Urothelium cell line (cell line): ENCODE results near the gene HOXB4.
"Not testable (repeated sequence)": the region's sequence is repeated elsewhere in the genome, so short reads cannot be mapped to it uniquely, and the experiment has no call there.

Source experiments
- DNase-seq: peaks from one replicate; pipeline ENCODE4 v3.0.0; 2011; ENCODE audit warnings: low spot score, mixed read lengths
- FAIRE-seq: peaks from 2 replicates; lab custom pipeline; 2011; peaks lifted over from hg19 to GRCh38; lab: Jason Lieb, UNC

Gene HOXB4

DNA sequence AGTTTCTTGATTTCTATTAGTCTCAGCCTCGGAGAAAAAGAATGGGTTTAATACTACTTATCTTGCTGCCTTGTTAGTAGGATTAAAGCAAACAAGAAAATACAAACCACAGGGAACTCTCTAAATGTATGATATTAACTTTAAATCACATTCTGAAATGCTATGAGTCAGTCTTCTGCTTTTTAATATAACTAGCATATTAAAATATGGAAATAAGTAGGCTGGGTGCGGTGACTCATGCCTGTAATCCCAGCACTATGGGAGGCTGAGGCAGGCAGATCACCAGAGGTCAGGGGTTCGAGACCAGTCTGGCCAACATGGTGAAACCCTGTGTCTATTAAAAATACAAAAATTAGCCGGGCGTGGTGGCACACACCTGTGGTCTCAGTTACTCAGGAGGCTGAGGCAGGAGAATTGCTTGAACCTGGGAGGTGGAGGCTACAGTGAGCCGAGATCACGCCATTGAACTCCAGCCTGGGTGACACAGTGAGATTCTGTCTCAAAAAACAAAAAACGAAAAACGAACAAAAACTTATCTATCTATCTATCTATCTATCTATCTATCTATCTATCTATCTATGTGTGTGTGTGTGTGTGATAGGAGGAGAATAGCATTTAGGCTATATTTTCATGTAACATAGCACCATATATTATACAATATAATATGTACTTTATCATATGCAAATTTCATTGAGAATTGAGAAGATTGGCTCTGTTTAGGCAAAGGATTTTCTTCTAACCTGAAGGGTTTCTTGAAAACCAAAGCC, 42.2 kb downstream of the HOXB4 start:
- not testable (repeated sequence) for FAIRE-seq

DNA sequence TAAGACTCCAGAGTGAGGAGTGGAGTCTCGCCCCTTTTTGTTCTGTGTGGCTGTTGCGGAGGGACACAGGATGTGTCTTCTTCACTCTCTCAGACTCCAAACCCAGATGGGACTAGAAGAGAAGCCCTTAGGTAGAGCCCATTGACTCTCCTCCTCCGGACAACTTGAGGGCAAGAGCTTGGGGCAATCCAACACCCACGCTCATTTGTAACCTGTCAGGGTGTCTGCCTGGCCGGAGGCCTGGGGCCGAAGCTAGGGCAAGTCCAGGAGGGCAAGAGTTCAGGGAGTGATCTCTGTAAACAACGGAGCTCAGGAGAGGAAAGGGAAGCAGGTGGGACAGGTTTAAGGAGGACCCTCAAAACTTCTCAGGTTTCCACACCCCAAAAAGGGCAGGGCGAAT, 45.9 kb downstream of the HOXB4 start:
- FAIRE-seq: no peak
- no peak for DNase-seq

More for the DNA sequence above, 42.2 kb downstream of the HOXB4 start:
- DNase-seq: not testable (repeated sequence)

DNA sequence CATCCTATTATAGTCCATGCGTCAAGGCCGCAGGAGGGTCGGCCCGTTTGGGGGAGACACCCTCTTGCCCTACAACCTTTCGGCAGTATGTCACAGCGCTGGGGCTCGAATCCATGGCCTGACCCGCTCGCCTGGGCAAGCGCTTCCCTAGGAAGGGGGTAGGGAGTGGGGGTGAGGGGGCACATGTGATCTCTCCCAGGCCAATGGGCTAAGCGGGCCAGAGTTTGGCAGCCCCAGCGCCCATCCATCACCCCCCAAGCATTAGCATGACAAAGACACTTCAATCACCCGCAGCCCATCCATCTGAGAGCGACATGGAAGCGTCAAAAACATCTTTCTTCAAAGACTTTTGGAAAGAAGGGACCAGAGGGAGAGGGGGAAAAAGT, 47.3 kb downstream of the HOXB4 start, which contains the start of gene HOXB1:
Gene HOXB1 (minus strand): TSS at position 125 of the 386 bp plus-strand sequence. CDS start 107 bp downstream, at position 18.
- DNase-seq (no peak), FAIRE-seq (no peak)

DNA sequence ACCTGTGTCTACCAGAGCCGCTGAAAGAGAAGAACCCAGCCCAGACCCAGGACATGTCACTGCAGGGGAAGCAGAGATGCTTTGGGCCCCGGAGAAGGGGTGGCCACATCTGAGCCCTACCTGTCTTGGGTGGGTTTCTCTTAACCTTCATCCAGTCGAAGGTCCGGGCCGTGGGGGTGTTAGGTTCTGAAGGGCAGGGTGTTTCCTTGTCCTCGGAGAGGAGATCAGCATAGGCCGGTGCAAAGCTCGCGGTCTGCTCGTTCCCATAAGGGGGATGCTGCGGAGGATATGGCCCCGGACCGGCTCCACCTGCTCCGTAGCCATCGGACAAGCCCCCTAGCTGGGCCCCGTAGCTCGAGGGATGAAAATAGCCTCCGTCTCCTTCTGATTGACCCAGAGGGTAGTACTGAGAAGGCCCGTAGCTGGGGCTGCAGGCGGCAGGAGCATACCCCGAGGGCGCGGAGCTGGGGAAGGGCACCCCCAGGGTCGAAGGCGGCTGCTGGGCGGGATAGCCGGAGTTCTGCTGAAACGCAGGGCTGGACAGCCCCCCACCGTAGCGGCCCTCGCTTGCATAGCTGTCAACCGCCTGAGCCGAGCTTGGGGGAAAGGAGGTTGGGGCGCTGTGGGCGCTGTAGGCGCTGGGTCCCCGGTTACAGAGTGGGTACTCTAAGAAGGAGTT, 47.8 kb downstream of the HOXB4 start:
- no peak for DNase-seq
- no peak for FAIRE-seq

DNA sequence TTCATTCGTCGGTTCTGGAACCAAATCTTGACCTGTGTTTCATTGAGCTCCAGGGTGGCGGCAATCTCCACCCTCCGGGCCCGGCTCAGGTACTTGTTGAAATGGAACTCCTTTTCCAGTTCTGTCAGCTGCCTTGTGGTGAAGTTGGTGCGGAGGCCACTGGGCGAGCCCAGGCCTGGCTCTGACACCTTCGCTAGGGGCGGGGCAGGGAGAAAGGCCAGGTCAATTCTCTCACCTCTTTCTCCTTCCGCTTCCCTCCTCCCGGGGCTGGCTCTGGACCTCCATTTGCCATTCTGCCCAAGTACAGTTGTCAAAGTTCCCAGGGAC, 48.5 kb downstream of the HOXB4 start:
- no peak for DNase-seq

DNA sequence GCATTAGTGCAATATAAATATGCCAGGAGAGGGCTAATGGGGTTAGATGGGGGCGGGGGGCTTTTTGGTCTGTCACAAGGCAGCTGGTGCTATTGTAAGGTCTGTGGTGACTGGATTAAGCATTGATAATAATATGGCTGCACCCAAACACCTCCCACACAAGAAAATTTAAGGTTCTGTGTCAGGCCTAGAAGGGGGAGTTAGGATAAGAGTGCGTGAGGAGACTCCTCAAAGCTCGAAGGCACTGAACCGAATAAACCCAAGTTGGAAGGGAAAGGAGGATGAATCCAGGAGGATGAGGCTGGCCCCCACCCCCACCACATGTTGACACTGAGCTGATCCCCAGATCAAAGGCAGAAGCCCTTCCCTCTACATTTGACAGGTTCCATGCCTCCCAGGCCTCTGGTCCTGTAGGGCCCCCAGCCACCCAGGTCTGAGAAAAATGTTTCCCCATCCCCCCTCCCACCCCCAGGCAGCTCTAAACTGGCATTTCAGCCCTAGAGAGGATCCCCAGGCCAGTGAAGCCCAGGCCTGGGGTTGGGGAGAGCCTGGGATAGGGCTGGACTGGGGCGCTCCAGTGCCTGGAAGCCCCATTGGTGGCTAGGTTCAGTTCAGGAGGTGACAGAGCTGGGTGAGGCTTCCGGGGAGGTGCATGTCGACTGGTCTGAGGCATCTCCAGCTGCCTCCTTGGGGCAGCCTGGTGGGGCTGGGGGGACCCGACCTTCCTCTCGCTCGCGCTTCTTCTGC, 49.0 kb downstream of the HOXB4 start:
- FAIRE-seq: no peak

More for the DNA sequence above, 48.5 kb downstream of the HOXB4 start:
- no peak for FAIRE-seq

DNA sequence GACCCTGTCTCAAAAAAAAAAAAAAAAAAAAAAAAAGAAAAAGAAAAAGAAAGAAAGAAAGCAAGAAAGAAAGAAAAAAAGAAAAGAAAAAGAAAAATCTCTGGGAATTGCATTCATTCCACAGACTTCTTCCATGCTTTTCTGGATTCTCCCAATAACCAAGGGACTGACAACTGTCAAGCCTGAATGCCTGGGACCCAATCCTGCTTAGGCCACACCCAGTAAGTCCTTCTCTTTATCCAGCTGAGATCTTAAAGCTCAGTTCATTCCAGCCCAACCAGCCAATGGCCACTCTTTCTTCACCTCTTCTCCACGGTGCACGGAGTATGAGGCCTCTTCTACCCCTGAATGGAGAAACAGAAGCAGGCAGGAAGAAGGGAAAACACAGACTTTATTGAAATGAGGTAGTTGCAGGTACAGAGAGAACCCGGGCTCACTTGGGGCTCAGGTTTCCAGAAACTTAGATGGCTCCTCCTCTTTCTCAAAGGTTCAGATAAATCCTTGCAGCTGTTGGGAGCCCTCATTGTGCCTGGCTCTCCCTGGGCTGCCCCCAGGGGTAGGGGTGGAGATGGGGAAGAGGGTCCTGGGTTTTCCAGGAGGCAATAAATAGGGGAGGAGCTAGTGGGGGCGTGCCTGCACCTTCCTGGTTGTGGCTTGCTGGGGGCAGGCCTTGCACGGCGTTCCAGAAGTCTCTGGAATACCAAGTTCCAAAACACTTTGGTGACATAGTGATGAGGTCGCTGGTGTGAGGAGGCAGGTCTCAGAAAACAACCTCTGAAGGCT, 49.8 kb downstream of the HOXB4 start:
- DNase-seq (no peak), FAIRE-seq (no peak)

More for the DNA sequence above, 49.0 kb downstream of the HOXB4 start:
- no peak for DNase-seq

DNA sequence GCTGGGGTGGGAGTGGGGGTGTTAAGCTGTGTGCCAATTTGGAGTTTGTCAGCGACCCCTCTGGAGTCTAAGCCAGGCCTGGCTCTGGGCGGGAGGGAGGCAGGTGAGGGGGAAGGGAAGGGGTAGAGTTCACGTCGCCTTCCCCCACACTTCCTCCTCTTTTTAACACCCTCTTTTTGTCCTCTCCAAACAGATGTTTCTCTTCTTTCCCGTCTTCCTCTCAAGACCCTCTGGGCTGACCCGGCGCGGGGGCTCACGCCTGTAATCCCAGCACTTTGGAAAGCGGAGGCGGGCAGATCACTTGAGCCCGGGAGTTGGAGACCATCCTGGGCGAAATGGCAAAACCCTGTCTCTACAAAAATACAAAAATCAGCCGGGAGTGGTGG, 50.6 kb downstream of the HOXB4 start:
- FAIRE-seq (no peak), DNase-seq (no peak)

DNA sequence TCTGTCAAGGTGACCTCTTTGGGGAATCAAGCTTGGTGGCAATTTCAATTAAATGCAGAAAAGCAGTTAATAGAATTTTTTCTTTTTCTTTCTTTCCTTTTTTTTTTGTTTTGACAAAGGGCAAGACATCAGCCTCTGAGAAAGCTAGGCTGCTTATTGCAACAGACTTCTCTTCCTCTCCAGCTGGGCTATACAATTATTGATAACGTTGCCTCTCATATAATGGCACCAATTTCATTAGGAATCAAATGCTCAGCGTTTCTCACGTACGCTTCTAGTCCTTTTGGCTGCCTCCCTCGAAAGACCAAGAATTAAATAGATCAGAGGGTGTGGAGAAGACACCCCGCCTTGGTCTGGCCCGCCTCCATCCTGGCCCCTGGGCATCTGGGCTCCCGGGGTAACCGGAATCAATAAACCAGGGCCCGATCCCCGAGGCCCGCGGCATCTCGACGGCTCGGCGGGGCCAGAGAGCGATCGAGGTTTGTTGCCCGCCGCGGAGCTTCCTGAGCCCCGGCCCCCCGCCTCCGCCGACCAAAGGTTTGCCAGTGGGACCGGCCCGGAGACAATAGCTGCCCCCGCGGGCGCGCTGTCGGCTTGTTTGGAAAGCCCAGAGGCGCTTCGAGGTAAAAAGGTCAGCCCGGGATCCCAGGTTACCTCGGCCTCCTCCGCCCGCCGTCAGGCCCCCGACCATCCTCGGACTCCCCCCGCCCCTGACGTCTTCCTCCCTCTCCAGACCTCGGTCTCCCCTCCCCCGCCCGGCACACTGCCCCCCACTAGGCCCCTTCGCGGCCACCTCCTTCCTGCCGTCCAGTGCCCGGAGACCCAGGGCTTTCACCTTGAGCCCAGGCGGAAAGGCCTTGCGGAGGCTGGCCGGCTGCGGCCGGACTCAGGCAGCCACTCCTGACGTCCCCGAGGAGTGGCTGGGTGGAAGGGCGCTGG, 51.3 kb downstream of the HOXB4 start:
- FAIRE-seq (no peak), DNase-seq (no peak)
